H1 (cell line): ENCODE data around the gene TFDP1. TPM values are rescaled to one million over a fixed set of nuclear protein-coding genes. Genes with fewer than 3 reads are reported as not detected.

ENCODE experiments used
- CTCF ChIA-PET: fragments of 300-600 bp; sonication (Branson Sonifier 250); formaldehyde crosslinking; loops from one replicate; lab custom pipeline; 2021; ENCODE audit not compliant: partially characterized antibody; lab: Charles Lee
- POLR2A ChIA-PET: fragments of 300-600 bp; sonication (Branson Sonifier 250); formaldehyde crosslinking; loops from one replicate; lab custom pipeline; 2021; ENCODE audit warnings: inconsistent platforms; ENCODE audit not compliant: partially characterized antibody; lab: Charles Lee
- DNase-seq, 2 experiments: peaks; one replicate each; pipeline versions ENCODE4 v3.0.0 to v3.0.0-alpha.2; 2010 to 2022; ENCODE audit warnings: low spot score in 2 of 2, low read depth in 1 of 2, mixed read lengths in 1 of 2
- FAIRE-seq: peaks from 2 replicates; lab custom pipeline; 2011; peaks lifted over from hg19 to GRCh38; lab: Jason Lieb, UNC
- H2AFZ ChIP-seq: 2 replicates; pipeline ENCODE4 v1.8.1; 2012; ENCODE audit warnings: low read length, inconsistent platforms
- H2AK5ac ChIP-seq: 2 replicates; pipeline ENCODE4 v1.6.1; 2013; ENCODE audit warnings: low read depth, low read length
- H2BK120ac ChIP-seq: replicated peaks from 2 replicates; pipeline ENCODE3; 2013; ENCODE audit warnings: low read depth, low read length, inconsistent platforms
- H2BK12ac ChIP-seq: 2 replicates; pipeline ENCODE4 v1.6.1; 2013; ENCODE audit warnings: low read depth, low read length
- H2BK15ac ChIP-seq: 2 replicates; pipeline ENCODE4 v1.6.1; 2013; ENCODE audit warnings: low read length
- H2BK20ac ChIP-seq: 2 replicates; pipeline ENCODE4 v1.6.1; 2013; ENCODE audit warnings: low read length
- H2BK5ac ChIP-seq: 2 replicates; pipeline ENCODE4 v1.6.1; 2013; ENCODE audit warnings: low read depth, low read length
- H3K14ac ChIP-seq: 2 replicates; pipeline ENCODE4 v1.6.1; 2013; ENCODE audit warnings: inconsistent platforms; ENCODE audit not compliant: insufficient read length
- H3K18ac ChIP-seq: 2 replicates; pipeline ENCODE4 v1.6.1; 2013; ENCODE audit warnings: low read length; ENCODE audit errors: extremely low read depth
- H3K23ac ChIP-seq: 2 replicates; pipeline ENCODE4 v1.6.1; 2013; ENCODE audit warnings: inconsistent platforms; ENCODE audit not compliant: insufficient read length
- H3K23me2 ChIP-seq: 2 replicates; pipeline ENCODE4 v1.6.1; 2013; ENCODE audit warnings: low read depth, low read length
- H3K27ac ChIP-seq: 2 replicates; pipeline ENCODE4 v1.6.1; 2011; ENCODE audit warnings: low read depth, low read length, inconsistent platforms
- H3K27me3 ChIP-seq, 4 experiments: replicated peaks in 1 of 4; 1 replicate in 1 of 4; 2 replicates in 3 of 4; pipeline versions ENCODE4 v1.6.1 to v1.8.1; 2011 to 2013; ENCODE audit warnings: low read length in 3 of 4, mild to moderate bottlenecking in 3 of 4, inconsistent platforms in 2 of 4, mixed read lengths in 2 of 4, moderate library complexity in 1 of 4; ENCODE audit not compliant: control insufficient read depth in 3 of 4, insufficient read depth in 3 of 4; ENCODE audit errors: extremely low read depth in 1 of 4
- H3K36me3 ChIP-seq, 4 experiments: 2 replicates each; pipeline versions ENCODE4 v1.6.1 to v1.8.1; 2011 to 2013; ENCODE audit warnings: mild to moderate bottlenecking in 4 of 4, low read length in 3 of 4, moderate library complexity in 2 of 4, control low read depth in 1 of 4, inconsistent platforms in 1 of 4; ENCODE audit not compliant: insufficient read depth in 4 of 4, control insufficient read depth in 2 of 4
- H3K4ac ChIP-seq: replicated peaks from 2 replicates; pipeline ENCODE3; 2013; ENCODE audit warnings: low read length, low read depth, mixed read lengths, inconsistent platforms; ENCODE audit not compliant: insufficient read length
- H3K4me1 ChIP-seq, 4 experiments: replicated peaks in 1 of 4; 1 replicate in 1 of 4; 2 replicates in 3 of 4; pipeline versions ENCODE4 v1.6.1 to v1.8.1; 2011 to 2013; ENCODE audit warnings: low read length in 3 of 4, inconsistent platforms in 2 of 4, mixed read lengths in 1 of 4; ENCODE audit not compliant: insufficient read depth in 4 of 4, control insufficient read depth in 3 of 4
- H3K4me2 ChIP-seq, 2 experiments: 2 replicates each; pipeline versions ENCODE4 v1.6.1 to v1.8.1; 2011 to 2013; ENCODE audit warnings: low read depth in 2 of 2, low read length in 2 of 2, control low read depth in 1 of 2, inconsistent platforms in 1 of 2, mild to moderate bottlenecking in 1 of 2; ENCODE audit not compliant: insufficient read depth in 1 of 2
- H3K4me3 ChIP-seq, 4 experiments: fragments of 200-600, 300-600 bp in 1 of 4; sonication (generic), shearing (Covaris generic), sonication (Bioruptor Twin) in 1 of 4; 2 replicates each; pipeline versions ENCODE4 v1.5.1 to v1.8.1; 2011 to 2016; ENCODE audit warnings: low read length in 4 of 4, low read depth in 3 of 4, control low read depth in 2 of 4, inconsistent platforms in 2 of 4, mild to moderate bottlenecking in 2 of 4, mixed read lengths in 1 of 4, moderate library complexity in 1 of 4; ENCODE audit not compliant: insufficient read depth in 2 of 4; ENCODE audit errors: extremely low read depth in 1 of 4
- H3K56ac ChIP-seq: replicated peaks from 2 replicates; pipeline ENCODE3; 2013; ENCODE audit warnings: low read depth, mild to moderate bottlenecking, mixed read lengths, low read length, inconsistent platforms; ENCODE audit not compliant: insufficient read length
- H3K79me1 ChIP-seq: 2 replicates; pipeline ENCODE4 v1.6.1; 2013; ENCODE audit warnings: low read depth, low read length, control low read depth
- H3K79me2 ChIP-seq, 2 experiments: 2 replicates each; pipeline versions ENCODE4 v1.6.1 to v1.8.1; 2012 to 2013; ENCODE audit warnings: low read length in 2 of 2, mild to moderate bottlenecking in 2 of 2, inconsistent platforms in 1 of 2; ENCODE audit not compliant: insufficient read depth in 2 of 2, control insufficient read depth in 1 of 2
- H3K9ac ChIP-seq, 4 experiments: replicated peaks in 1 of 4; 1 replicate in 1 of 4; 2 replicates in 3 of 4; pipeline versions ENCODE4 v1.6.1 to v1.8.1; 2011 to 2013; ENCODE audit warnings: low read depth in 3 of 4, low read length in 3 of 4, control low read depth in 2 of 4, mild to moderate bottlenecking in 2 of 4, moderate library complexity in 2 of 4, inconsistent platforms in 1 of 4; ENCODE audit errors: extremely low read depth in 1 of 4
- H3K9me3 ChIP-seq, 2 experiments: 2 replicates each; pipeline versions ENCODE4 v1.6.1 to v1.8.1; 2012 to 2013; ENCODE audit warnings: mild to moderate bottlenecking in 2 of 2, moderate library complexity in 2 of 2, control low read depth in 1 of 2, inconsistent platforms in 1 of 2, low read depth in 1 of 2, low read length in 1 of 2, mixed read lengths in 1 of 2; ENCODE audit not compliant: insufficient read depth in 2 of 2
- H4K20me1 ChIP-seq, 2 experiments: replicated peaks in 1 of 2; 2 replicates each; pipeline versions ENCODE3 to v1.8.1; 2011 to 2013; ENCODE audit warnings: inconsistent platforms in 2 of 2, low read length in 2 of 2, mild to moderate bottlenecking in 1 of 2; ENCODE audit not compliant: insufficient read depth in 2 of 2, control insufficient read depth in 1 of 2
- H4K5ac ChIP-seq: 2 replicates; pipeline ENCODE4 v1.6.1; 2013; ENCODE audit warnings: low read length, low read depth, mixed read lengths, inconsistent platforms; ENCODE audit not compliant: insufficient read length
- H4K8ac ChIP-seq: 2 replicates; pipeline ENCODE4 v1.8.0; 2013; ENCODE audit warnings: mild to moderate bottlenecking, moderate library complexity, low read length, inconsistent platforms; ENCODE audit not compliant: insufficient read depth; ENCODE audit errors: extremely low read depth
- H4K91ac ChIP-seq: replicated peaks from 2 replicates; pipeline ENCODE3; 2013; ENCODE audit warnings: low read length, mixed read lengths, inconsistent platforms; ENCODE audit not compliant: insufficient read length
- CBX8 ChIP-seq: fragments of 300-800, 300-1000 bp; sonication (generic); IDR thresholded peaks from 2 replicates; pipeline ENCODE4 v1.7.1; 2016; ENCODE audit warnings: low read depth, low read length, borderline replicate concordance
- CHD2 ChIP-seq: IDR thresholded peaks from 2 replicates; pipeline ENCODE4 v1.6.1; 2012; ENCODE audit warnings: low read length, improper control_type of control experiment
- EGR1 ChIP-seq: IDR thresholded peaks from 2 replicates; pipeline ENCODE4 v1.6.1; 2011; ENCODE audit warnings: low read depth, low read length, borderline replicate concordance
- FOSL1 ChIP-seq: IDR thresholded peaks from 2 replicates; pipeline ENCODE4 v1.6.1; 2011; ENCODE audit warnings: mild to moderate bottlenecking, low read depth, low read length, moderate library complexity; ENCODE audit not compliant: insufficient read depth
- GABPA ChIP-seq: IDR thresholded peaks from 2 replicates; pipeline ENCODE4 v1.6.1; 2011; ENCODE audit warnings: mild to moderate bottlenecking, low read length, moderate library complexity, borderline replicate concordance; ENCODE audit not compliant: insufficient read depth
- PHF8 ChIP-seq: fragments of 200-600 bp; sonication (generic); conservative IDR thresholded peaks from 2 replicates; pipeline ENCODE4 v1.7.1; 2012; ENCODE audit warnings: low read depth, mild to moderate bottlenecking, inconsistent platforms, low read length, moderate library complexity
- SAP30 ChIP-seq: fragments of 300-600 bp; sonication (generic); IDR thresholded peaks from 2 replicates; pipeline ENCODE4 v1.7.1; 2012; ENCODE audit warnings: low read length, moderate library complexity, mild to moderate bottlenecking, inconsistent platforms; ENCODE audit not compliant: insufficient read depth, insufficient replicate concordance
- SIRT6 ChIP-seq: IDR thresholded peaks from one replicate; pipeline ENCODE4 v1.7.1; 2012; ENCODE audit warnings: low read length, inconsistent platforms
- SP4 ChIP-seq: IDR thresholded peaks from 2 replicates; pipeline ENCODE4 v1.6.1; 2012; ENCODE audit warnings: low read length, inconsistent platforms
- TAF7 ChIP-seq: optimal IDR thresholded peaks from 2 replicates; pipeline ENCODE3; 2011; ENCODE audit warnings: low read depth, mild to moderate bottlenecking, inconsistent platforms, low read length, moderate library complexity, borderline replicate concordance
- WGBS, 2 experiments: shearing (Covaris generic) in 1 of 2; methylation state at CpG; one replicate each; pipeline versions ENCODE4 v1.1.6 to v1.1.7; 2013 to 2015; ENCODE audit warnings: low lambda C conversion rate in 2 of 2, mixed read lengths in 2 of 2, inconsistent platforms in 1 of 2, low coverage in 1 of 2, missing lambda C conversion rate in 1 of 2; ENCODE audit not compliant: insufficient replicate concordance in 2 of 2, insufficient coverage in 1 of 2, insufficient read length in 1 of 2; ENCODE audit errors: extremely low coverage in 1 of 2, missing lambda C conversion rate in 1 of 2; 5-methylcytosine and 5-hydroxymethylcytosine counted together
- polyA plus RNA-seq, 7 experiments: library from polyadenylated mRNA; depleted of rRNA in 3 of 7; stranded (reverse) in 5 of 7; unstranded in 2 of 7; fragments of >200 nt in 5 of 7; fragments of 200-250 nt in 2 of 7; gene quantifications; 1 replicate in 5 of 7; 2 replicates in 1 of 7; 4 replicates in 1 of 7; pipeline versions ENCODE4 v1.2.1 to v1.2.3, GENCODE V29; 2011 to 2013; ENCODE audit warnings: missing spikeins in 2 of 7, mixed read lengths in 2 of 7
- total RNA-seq: library from RNA; stranded (reverse); fragmentation: NEBNext Ultra II Directional; extraction: Animal tissue kit (Norgen Biotek cat#: 25700); gene quantifications from 2 replicates; pipeline ENCODE4 v1.2.1, GENCODE V29; 2021
- TF ChIP-seq, protein P1 (sequence below): IDR thresholded peaks from 2 replicates; pipeline ENCODE4 v1.6.1; 2011; ENCODE audit warnings: low read depth, mild to moderate bottlenecking, low read length; ENCODE audit not compliant: insufficient read depth

Gene TFDP1
- total and polyA plus RNA-seq, 2 of the 8 experiments (the other 6 are each of a cell fraction or from before 2014, with no cell fraction given), result 43.6 to 81.9 TPM

DNA sequence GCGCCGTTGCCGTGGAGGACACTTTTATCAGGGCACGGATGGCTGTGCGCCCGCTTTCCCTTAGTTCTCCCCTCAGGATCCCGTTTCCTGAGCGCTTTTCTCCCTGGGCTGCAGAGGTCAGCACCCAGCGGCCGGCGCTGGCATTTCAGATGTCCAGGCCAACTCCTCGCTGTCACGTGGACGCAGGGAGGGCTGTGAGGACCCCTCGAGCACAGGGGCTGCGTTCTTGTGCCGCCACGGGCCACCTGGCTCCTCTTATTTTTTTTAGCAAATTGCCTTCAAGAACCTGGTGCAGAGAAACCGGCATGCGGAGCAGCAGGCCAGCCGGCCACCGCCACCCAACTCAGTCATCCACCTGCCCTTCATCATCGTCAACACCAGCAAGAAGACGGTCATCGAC, 51.2 kb downstream of the TFDP1 start:
- Histone ChIP-seq H3K23me2 (no peaks in the 10 kb centered on the region), H3K9me3 (peaks cover 0 to 10% of the 10 kb centered on the region in 2 experiments; a peak in 2 of 4 replicates), H3K14ac (no peak overlapping the region), H3K36me3 (peaks cover 13 to 74% (median 59%) of the 10 kb centered on the region in 4 experiments), H4K20me1 (peaks cover 3 to 12% of the 10 kb centered on the region in 2 experiments), H3K79me1 (peaks cover 4% of the 10 kb centered on the region), H2BK15ac (no peak overlapping the region), H2AFZ (no peak overlapping the region), H4K91ac (no peak overlapping the region), H3K79me2 (no peaks in the 10 kb centered on the region; a peak in 1 of 4 replicates), H2BK20ac (no peak overlapping the region), H4K8ac (no peak overlapping the region), H3K27ac (no peak overlapping the region), H3K4me2 (no peak overlapping the region), H3K18ac (no peak overlapping the region), H3K4me1 (no peaks in the 10 kb centered on the region), H2BK12ac (no peak overlapping the region), H2AK5ac (no peak overlapping the region), H4K5ac (no peak overlapping the region), H2BK120ac (no peak overlapping the region), H3K27me3 (no peaks in the 10 kb centered on the region), H3K4me3 (no peak overlapping the region), H3K9ac (no peak overlapping the region), H2BK5ac (no peak overlapping the region), H3K4ac (no peak overlapping the region), H3K23ac (no peak overlapping the region), H3K56ac (no peak overlapping the region)
- WGBS, 2 experiments, result 92% methylated on average over 16 of the region's 25 CpGs; no CpG with 5 or more reads in 1 of the 2 experiments
- CTCF ChIA-PET, result no interaction called here
- POLR2A ChIA-PET, result no interaction called here
- TF ChIP-seq GABPA (no peak), TAF7 (no peak), FOSL1 (no peak), SAP30 (no peak), CBX8 (no peak), SP4 (no peak), PHF8 (no peak), CHD2 (no peak), EGR1 (no peak), SIRT6 (no peak)
- TF ChIP-seq, protein P1, sequence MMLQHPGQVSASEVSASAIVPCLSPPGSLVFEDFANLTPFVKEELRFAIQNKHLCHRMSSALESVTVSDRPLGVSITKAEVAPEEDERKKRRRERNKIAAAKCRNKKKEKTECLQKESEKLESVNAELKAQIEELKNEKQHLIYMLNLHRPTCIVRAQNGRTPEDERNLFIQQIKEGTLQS, result no peak
- DNase-seq (no peak), FAIRE-seq (no peak)
